Thoracic aorta (tissue), 2 donors: ENCODE measurements around the gene EI24. TPM values are rescaled to one million over a fixed set of nuclear protein-coding genes. Genes with fewer than 3 reads are reported as not detected.
"Not testable (repeated sequence)": the region's sequence is repeated elsewhere in the genome, so short reads cannot be mapped to it uniquely, and the experiment has no call there.

Experiments
- ATAC-seq: fragments of 150-250 bp; one replicate; pipeline ENCODE4 v1.8.0; 2017; ENCODE audit warnings: low read depth; ENCODE audit not compliant: insufficient number of reproducible peaks, low FRiP score
- DNase-seq: peaks from one replicate; pipeline ENCODE4 v3.0.0-alpha.2; 2020; ENCODE audit warnings: low spot score
- H3K27ac ChIP-seq, 2 donors: fragments of 200-600 bp; sonication (generic); 1 replicate in 1 of 2; 2 replicates in 1 of 2; pipeline ENCODE4 v1.5.1; 2016; ENCODE audit warnings: mild to moderate bottlenecking in 2 of 2, moderate library complexity in 2 of 2
- H3K27me3 ChIP-seq: fragments of 200-600 bp; sonication (generic); replicated peaks from 2 replicates; pipeline ENCODE4 v1.6.0; 2016; ENCODE audit warnings: mild to moderate bottlenecking; ENCODE audit not compliant: insufficient read depth
- H3K36me3 ChIP-seq: fragments of 200-600 bp; sonication (generic); one replicate; pipeline ENCODE4 v1.5.1; 2016
- H3K4me1 ChIP-seq, 2 donors: fragments of 200-600 bp; sonication (generic); 1 replicate in 1 of 2; 2 replicates in 1 of 2; pipeline versions ENCODE4 v1.5.1 to v1.6.0; 2016; ENCODE audit warnings: low read depth in 2 of 2, mild to moderate bottlenecking in 1 of 2; ENCODE audit not compliant: control insufficient read depth in 1 of 2
- H3K4me3 ChIP-seq: fragments of 200-600 bp; sonication (generic); 2 replicates; pipeline ENCODE4 v1.5.1; 2016; ENCODE audit warnings: mild to moderate bottlenecking
- H3K9me3 ChIP-seq: fragments of 200-600 bp; sonication (generic); 2 replicates; pipeline ENCODE4 v1.5.1; 2016
- CTCF ChIP-seq: fragments of 200-600 bp; sonication (generic); IDR thresholded peaks from one replicate; pipeline ENCODE4 v1.5.1; 2019; ENCODE audit warnings: antibody characterized with exemption
- total RNA-seq, 2 donors: library from RNA; depleted of rRNA; stranded (reverse); fragments of >200 nt; gene quantifications; one replicate each; pipeline versions ENCODE4 v1.1.0 to v1.2.3, GENCODE V29; 2016

The EI24 gene
- total RNA-seq, 2 donors from 2014 or later: 68.4 to 70.0 TPM

- H3K36me3 ChIP-seq: no peaks in the 10 kb centered on the region
- no peak overlapping the region for H3K27ac ChIP-seq
- no peaks in the 10 kb centered on the region for H3K4me1 ChIP-seq
- H3K27me3 ChIP-seq: no peaks in the 10 kb centered on the region
- H3K9me3 ChIP-seq: no peaks in the 10 kb centered on the region
- H3K4me3 ChIP-seq: no peak overlapping the region
- no peak for ATAC-seq
- no peak for TF ChIP-seq CTCF
- no peak for DNase-seq
Measured at GRCh38 chr11:125535585-125535984, 33.7 kb upstream of the EI24 start.

DNA sequence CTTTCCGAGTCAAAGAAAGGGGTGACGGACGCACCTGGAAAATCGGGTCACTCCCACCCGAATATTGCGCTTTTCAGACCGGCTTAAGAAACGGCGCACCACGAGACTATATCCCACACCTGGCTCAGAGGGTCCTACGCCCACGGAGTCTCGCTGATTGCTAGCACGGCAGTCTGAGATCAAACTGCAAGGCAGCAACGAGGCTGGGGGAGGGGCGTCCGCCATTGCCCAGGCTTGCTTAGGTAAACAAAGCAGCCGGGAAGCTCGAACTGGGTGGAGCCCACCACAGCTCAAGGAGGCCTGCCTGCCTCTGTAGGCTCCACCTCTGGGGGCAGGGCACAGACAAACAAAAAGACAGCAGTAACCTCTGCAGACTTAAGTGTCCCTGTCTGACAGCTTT, 32.4 kb upstream of the EI24 start:
- not testable (repeated sequence) for ATAC-seq, H3K4me3 ChIP-seq, H3K4me1 ChIP-seq, H3K27ac ChIP-seq, H3K36me3 ChIP-seq, H3K9me3 ChIP-seq, H3K27me3 ChIP-seq, DNase-seq

GRCh38 chr11:125542709-125543108, 26.6 kb upstream of the EI24 start:
- Histone ChIP-seq H3K27ac (no peak overlapping the region), H3K36me3 (no peaks in the 10 kb centered on the region), H3K4me1 (no peaks in the 10 kb centered on the region), H3K27me3 (no peaks in the 10 kb centered on the region), H3K9me3 (no peaks in the 10 kb centered on the region), H3K4me3 (no peak overlapping the region)
- ATAC-seq: no peak
- no peak for DNase-seq
- TF ChIP-seq CTCF: no peak

DNA sequence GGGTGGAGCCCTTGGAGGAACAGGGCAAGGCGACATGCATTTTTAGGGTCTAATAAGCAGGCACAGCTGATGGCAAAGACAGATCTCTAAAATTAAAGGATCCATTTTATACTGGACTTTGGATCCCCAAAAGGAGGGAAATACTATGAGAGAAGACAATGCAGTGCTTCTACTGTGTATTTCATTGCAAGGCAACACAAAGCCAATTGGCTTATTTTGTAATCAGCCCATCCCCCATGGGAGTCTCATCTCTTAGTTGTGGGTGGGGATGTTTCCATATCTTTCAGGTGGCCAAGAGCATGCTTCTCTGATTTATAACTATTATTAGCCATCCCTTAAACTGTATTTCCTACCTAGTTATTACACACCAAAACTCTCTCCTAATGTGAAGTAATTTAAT, 18.5 kb upstream of the EI24 start:
- H3K9me3 ChIP-seq: peaks cover 16% of the 10 kb centered on the region
- H3K36me3 ChIP-seq: no peaks in the 10 kb centered on the region
- DNase-seq (no peak), ATAC-seq (no peak)
- H3K4me1 ChIP-seq: no peaks in the 10 kb centered on the region
- H3K27me3 ChIP-seq: no peaks in the 10 kb centered on the region
- H3K27ac ChIP-seq: no peak overlapping the region
- no peak overlapping the region for H3K4me3 ChIP-seq
- TF ChIP-seq CTCF: no peak

DNA sequence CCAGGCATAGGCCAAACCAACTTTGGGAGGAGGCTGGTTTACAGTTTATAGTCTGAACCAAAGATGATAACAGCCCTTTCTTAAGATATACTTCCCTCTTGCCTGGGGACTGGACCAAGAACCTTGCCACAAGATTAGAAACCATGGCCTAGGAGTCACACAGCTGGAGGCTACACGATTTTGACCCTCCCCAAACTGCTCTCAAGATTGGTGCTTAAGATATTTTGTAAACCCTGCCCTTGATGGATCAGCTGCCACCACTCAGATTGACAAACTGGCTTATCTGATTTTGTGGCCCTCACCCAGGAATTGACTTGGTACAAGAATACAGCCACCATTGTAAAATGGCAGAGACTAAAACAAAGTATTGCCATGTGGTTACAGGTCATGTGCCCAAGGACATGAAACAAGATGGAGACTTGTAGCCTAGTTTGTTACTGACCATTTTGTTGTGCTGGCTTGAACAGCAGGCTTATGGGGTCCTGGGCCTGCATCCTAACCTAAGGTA, 17.4 kb upstream of the EI24 start:
- no peak overlapping the region for H3K27ac ChIP-seq
- DNase-seq (no peak), ATAC-seq (no peak)
- no peaks in the 10 kb centered on the region for H3K4me1 ChIP-seq
- H3K4me3 ChIP-seq: no peak overlapping the region
- peaks cover 16% of the 10 kb centered on the region for H3K9me3 ChIP-seq
- no peaks in the 10 kb centered on the region for H3K27me3 ChIP-seq
- H3K36me3 ChIP-seq: no peaks in the 10 kb centered on the region
- TF ChIP-seq CTCF: no peak

GRCh38 chr11:125552927-125553326, 16.4 kb upstream of the EI24 start:
- H3K27ac ChIP-seq: no peak overlapping the region
- no peaks in the 10 kb centered on the region for H3K36me3 ChIP-seq
- H3K9me3 ChIP-seq: peaks cover 16% of the 10 kb centered on the region
- no peaks in the 10 kb centered on the region for H3K27me3 ChIP-seq
- H3K4me3 ChIP-seq: no peak overlapping the region
- DNase-seq (no peak), ATAC-seq (no peak)
- H3K4me1 ChIP-seq: no peaks in the 10 kb centered on the region
- no peak for TF ChIP-seq CTCF
